22Rv1 (cell line): ENCODE data around the gene CELF2.

ENCODE experiments used
- H3K27ac ChIP-seq: fragments of 450-650 bp; 2 replicates; pipeline ENCODE4 v1.5.1; 2017
- ZFX ChIP-seq: fragments of 450-650 bp; IDR thresholded peaks from 2 replicates; pipeline ENCODE4 v1.6.1; 2017; ENCODE audit warnings: antibody characterized with exemption, borderline replicate concordance
- TF ChIP-seq, protein P1 (sequence below): fragments of 450-650 bp; IDR thresholded peaks from 2 replicates; pipeline ENCODE4 v1.5.1; 2017; ENCODE audit warnings: mild to moderate bottlenecking

The CELF2 gene

GRCh38 chr10:11065567-11065966, 47.9 kb downstream of the CELF2 start:
- H3K27ac ChIP-seq = no peak overlapping the region
- TF ChIP-seq, protein P1, sequence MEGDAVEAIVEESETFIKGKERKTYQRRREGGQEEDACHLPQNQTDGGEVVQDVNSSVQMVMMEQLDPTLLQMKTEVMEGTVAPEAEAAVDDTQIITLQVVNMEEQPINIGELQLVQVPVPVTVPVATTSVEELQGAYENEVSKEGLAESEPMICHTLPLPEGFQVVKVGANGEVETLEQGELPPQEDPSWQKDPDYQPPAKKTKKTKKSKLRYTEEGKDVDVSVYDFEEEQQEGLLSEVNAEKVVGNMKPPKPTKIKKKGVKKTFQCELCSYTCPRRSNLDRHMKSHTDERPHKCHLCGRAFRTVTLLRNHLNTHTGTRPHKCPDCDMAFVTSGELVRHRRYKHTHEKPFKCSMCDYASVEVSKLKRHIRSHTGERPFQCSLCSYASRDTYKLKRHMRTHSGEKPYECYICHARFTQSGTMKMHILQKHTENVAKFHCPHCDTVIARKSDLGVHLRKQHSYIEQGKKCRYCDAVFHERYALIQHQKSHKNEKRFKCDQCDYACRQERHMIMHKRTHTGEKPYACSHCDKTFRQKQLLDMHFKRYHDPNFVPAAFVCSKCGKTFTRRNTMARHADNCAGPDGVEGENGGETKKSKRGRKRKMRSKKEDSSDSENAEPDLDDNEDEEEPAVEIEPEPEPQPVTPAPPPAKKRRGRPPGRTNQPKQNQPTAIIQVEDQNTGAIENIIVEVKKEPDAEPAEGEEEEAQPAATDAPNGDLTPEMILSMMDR = no peak
- no peak for TF ChIP-seq ZFX

GRCh38 chr10:11066520-11066919, 48.8 kb downstream of the CELF2 start:
- H3K27ac ChIP-seq = no peak overlapping the region
- TF ChIP-seq ZFX = no peak
- TF ChIP-seq, protein P1 = no peak

DNA sequence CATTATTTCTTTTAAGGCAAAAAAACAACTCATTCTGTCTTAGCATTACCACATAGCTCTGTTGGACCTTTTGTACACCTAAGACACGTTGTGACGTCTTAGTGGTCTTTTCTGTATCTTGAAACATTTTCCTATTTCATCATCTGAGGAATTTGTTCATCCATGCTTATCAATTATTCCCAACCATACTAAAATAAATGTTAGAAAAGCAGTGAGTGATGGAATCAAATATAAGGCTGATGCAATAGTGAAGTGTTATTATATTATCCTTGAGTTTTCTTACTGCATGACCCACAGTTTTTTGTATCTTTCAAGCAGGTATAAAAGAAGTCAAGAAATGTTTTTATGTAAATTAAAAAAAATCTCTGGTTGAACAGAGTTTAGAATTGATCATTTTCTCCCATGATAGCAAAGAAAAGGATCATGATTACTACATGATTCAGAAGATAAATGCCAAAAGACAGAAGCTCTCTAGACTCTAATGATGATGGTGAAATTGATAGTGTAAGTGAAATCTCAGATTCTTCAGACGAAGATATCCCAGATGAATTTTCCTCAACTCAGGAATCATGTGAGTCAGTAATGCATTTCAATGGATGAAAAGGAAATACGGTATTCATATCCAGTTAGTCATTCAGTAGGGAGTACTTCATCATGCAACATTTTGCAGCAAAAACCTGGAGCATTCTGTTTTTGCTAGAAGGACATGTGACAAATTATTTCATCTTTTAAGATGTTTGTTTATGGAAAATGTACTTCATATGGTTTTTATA, 51.4 kb downstream of the CELF2 start:
- TF ChIP-seq ZFX = no peak
- TF ChIP-seq, protein P1 = no peak
- no peak overlapping the region for H3K27ac ChIP-seq

DNA sequence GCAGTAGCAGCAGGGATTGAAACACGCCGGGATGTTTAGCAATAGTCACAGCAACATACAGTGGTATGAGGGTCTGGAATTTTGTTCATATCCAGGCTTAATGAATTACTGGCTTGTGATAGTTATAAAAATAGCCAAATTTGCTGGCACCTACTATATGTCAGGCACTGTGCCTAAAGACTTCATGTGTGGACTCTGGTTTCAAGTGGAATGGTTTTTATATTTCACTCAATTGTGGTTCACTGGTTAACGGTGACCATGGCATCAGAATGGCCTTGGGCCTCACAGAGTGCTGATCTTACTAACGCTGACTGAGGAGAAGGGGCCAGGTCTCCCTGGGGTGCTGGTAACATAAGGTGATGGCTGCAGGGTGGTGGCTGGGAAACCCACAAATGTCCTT, 55.7 kb downstream of the CELF2 start:
- H3K27ac ChIP-seq = no peak overlapping the region
- no peak for TF ChIP-seq ZFX
- TF ChIP-seq, protein P1 = no peak

GRCh38 chr10:11074536-11075267, 57.0 kb downstream of the CELF2 start:
- no peak for TF ChIP-seq ZFX
- TF ChIP-seq, protein P1 = no peak
- H3K27ac ChIP-seq = no peak overlapping the region

DNA sequence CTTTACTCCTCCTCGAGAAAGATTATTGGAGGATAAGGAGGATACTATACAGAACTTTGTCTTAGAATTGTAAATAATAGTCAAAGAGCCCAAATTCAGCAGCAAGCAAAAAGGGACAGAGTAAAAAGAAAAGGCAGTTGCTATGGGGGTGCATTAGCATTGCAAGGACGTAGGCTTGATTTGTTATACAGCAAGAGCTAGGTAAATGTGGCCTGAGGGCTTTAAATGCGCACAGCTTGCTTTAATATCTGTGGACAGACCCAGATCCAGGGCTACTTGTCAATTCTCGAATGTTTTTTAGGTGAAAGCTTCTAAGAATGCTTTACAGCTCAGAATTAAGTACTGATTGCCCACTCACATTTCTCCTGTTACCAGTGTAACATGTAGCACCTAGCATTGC, 58.5 kb downstream of the CELF2 start:
- TF ChIP-seq, protein P1 = no peak
- no peak for TF ChIP-seq ZFX
- no peak overlapping the region for H3K27ac ChIP-seq

DNA sequence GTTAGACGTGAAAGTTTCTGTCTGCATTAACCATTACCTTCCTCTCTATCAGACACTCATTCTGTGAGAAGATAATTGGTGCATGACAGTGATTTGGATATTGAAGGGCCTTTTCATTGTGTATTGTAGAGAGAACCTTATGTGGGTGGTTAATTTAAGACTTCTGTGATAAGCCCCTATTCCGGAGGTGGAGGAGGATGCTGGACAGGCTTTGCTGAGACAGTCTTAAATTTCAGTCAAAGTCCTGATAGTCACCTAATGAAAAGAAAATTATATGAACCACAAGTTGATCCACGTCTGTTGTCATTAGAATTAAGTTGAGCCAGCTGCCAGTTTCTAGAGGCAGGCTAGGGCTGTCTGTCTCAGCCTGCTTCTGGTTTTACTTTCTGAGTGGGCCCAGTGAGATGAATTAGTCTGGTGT, 62.9 kb downstream of the CELF2 start:
- TF ChIP-seq, protein P1 = no peak
- TF ChIP-seq ZFX = no peak
- no peak overlapping the region for H3K27ac ChIP-seq
